ENCODE results near the gene LLGL2. TPM values are rescaled to one million over a fixed set of nuclear protein-coding genes. Genes with fewer than 3 reads are reported as not detected.
A peak's percentile ranks its signal among the peaks of the same experiment; 100 is the strongest.

The LLGL2 gene
- total and polyA plus RNA-seq, 2 donors (not counting 1 experiment from before 2014, with no cell fraction given) = 0.03 to 0.33 TPM

DNA sequence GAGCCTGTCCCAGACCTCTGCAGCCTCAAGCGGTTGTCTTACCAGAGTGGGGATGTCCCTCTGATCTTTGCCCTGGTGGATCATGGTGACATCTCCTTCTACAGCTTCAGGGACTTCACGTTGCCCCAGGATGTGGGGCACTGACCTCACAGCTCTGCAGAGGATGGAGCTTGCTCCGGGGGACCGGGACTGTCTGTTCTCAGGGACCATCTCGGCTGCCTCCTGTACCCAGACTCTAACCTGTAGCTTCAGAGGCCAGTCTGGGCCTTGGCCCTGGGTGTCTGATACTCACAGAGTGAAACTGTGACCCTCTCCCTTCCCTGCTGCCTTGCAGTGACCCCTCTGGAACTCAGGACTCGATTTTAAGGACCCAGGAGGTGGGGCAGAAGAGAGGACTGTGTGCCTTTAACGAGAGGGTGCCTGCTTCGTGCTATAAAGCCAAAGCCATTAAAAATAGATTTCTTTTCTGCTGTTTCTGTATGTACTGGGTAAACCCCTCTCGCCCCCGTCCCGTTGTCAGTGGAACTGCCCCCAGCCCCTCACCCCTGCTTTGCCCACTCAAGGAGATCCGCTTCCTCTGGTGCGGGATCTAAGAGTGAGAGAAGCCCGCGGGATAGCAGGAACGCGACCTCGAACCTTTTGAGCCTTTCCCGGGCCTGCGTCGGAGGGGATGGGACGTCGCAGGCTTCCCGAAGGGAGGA is 1.1 kb upstream of the LLGL2 start:
- H3K9ac ChIP-seq (ENCODE audit: insufficient read depth, low read length) = no peak overlapping the region

DNA sequence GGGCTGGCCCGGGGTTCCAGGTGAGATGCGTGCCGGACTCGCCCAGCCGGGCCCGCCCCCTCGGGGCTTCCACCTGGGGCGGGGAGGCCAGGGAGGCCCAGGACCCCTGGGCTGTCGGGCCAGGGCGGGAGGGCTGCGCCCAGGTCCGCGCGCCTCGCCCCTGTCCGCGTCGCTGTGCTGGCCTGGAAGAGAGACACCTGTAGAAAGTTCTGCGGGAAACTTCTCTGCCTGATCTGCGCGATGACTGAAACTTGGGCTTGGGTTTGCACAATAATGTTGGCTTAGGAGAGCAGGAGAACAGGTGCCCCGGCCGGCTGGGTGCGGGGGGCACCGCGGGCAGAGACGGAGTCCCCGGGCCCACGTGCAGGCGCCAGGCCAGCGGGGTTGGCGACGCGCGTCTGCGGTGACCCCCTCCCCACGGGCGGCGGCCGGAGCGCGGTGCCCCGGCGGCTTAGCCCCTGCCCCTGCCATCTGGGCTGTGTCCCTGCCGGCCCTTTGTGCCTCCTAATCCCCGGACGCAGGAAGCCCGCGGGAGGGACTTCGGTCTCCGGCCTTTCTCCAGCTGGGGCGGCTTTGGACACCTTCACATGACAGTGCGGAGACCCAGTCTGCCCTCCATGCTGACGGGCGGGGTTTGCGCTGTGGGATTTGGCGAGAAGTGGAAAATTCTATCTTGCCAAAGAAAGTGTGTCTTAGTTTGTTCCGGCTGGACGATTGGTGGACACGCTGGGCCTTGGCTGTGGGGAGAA is 483 bp downstream of the LLGL2 start:
- Histone ChIP-seq H2AFZ (ENCODE audit: low read length) (no peak overlapping the region), H3K79me2 (ENCODE audit: control insufficient read depth, insufficient read depth, low read length) (no peaks in the 10 kb centered on the region), H3K9me3 (ENCODE audit: control insufficient read depth, insufficient read depth, low read depth, low read length) (no peaks in the 10 kb centered on the region), H3K4me1 (ENCODE audit: control insufficient read depth, extremely low read depth, insufficient read depth, low read length) (no peaks in the 10 kb centered on the region), H3K27ac (ENCODE audit: insufficient read depth, low read length) (no peak overlapping the region), H3K9ac (ENCODE audit: insufficient read depth, low read length) (no peak overlapping the region), H3K4me3 (replicated peaks in 1 of 4; ENCODE audit: control extremely low read depth in 1 of 4, insufficient read depth in 1 of 4, low read depth in 3 of 4, low read length in 4 of 4) (peak overlapping the region in 1 of 4 experiments; percentile 20), H3K4me2 (ENCODE audit: extremely low read depth, insufficient read depth, low read length) (no peak overlapping the region), H3K36me3 (ENCODE audit: control insufficient read depth, insufficient read depth, low read length) (no peaks in the 10 kb centered on the region), H4K20me1 (ENCODE audit: control insufficient read depth, extremely low read depth, insufficient read depth, low read length) (no peaks in the 10 kb centered on the region), H3K27me3 (ENCODE audit: control insufficient read depth, insufficient read depth, low read length) (peaks cover 11% of the 10 kb centered on the region)
- DNase-seq (ENCODE audit: low read depth in 2 of 2) = no peak
- peak; percentile 90 for TF ChIP-seq EZH2 (IDR thresholded peaks at IDR 0.05; ENCODE audit: low read length, missing control alignments)
- TF ChIP-seq, protein P1, sequence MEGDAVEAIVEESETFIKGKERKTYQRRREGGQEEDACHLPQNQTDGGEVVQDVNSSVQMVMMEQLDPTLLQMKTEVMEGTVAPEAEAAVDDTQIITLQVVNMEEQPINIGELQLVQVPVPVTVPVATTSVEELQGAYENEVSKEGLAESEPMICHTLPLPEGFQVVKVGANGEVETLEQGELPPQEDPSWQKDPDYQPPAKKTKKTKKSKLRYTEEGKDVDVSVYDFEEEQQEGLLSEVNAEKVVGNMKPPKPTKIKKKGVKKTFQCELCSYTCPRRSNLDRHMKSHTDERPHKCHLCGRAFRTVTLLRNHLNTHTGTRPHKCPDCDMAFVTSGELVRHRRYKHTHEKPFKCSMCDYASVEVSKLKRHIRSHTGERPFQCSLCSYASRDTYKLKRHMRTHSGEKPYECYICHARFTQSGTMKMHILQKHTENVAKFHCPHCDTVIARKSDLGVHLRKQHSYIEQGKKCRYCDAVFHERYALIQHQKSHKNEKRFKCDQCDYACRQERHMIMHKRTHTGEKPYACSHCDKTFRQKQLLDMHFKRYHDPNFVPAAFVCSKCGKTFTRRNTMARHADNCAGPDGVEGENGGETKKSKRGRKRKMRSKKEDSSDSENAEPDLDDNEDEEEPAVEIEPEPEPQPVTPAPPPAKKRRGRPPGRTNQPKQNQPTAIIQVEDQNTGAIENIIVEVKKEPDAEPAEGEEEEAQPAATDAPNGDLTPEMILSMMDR (conservative IDR thresholded peaks at IDR 0.05 in 1 of 2, IDR thresholded peaks at IDR 0.05 in 1 of 2; ENCODE audit: low read depth in 1 of 2, low read length in 2 of 2) = no peak

More for the DNA sequence above, 1.1 kb upstream of the LLGL2 start:
- Histone ChIP-seq H3K27me3 (ENCODE audit: control insufficient read depth, insufficient read depth, low read length) (peaks cover 11% of the 10 kb centered on the region), H3K27ac (ENCODE audit: insufficient read depth, low read length) (no peak overlapping the region), H3K4me1 (ENCODE audit: control insufficient read depth, extremely low read depth, insufficient read depth, low read length) (no peaks in the 10 kb centered on the region), H4K20me1 (ENCODE audit: control insufficient read depth, extremely low read depth, insufficient read depth, low read length) (no peaks in the 10 kb centered on the region), H3K4me3 (replicated peaks in 1 of 4; ENCODE audit: control extremely low read depth in 1 of 4, insufficient read depth in 1 of 4, low read depth in 3 of 4, low read length in 4 of 4) (no peak overlapping the region), H3K4me2 (ENCODE audit: extremely low read depth, insufficient read depth, low read length) (peak overlapping the region; percentile 78), H2AFZ (ENCODE audit: low read length) (no peak overlapping the region), H3K79me2 (ENCODE audit: control insufficient read depth, insufficient read depth, low read length) (no peaks in the 10 kb centered on the region), H3K9me3 (ENCODE audit: control insufficient read depth, insufficient read depth, low read depth, low read length) (no peaks in the 10 kb centered on the region), H3K36me3 (ENCODE audit: control insufficient read depth, insufficient read depth, low read length) (no peaks in the 10 kb centered on the region)
- no peak for DNase-seq (ENCODE audit: low read depth in 2 of 2)
- TF ChIP-seq, protein P1 (conservative IDR thresholded peaks at IDR 0.05 in 1 of 2, IDR thresholded peaks at IDR 0.05 in 1 of 2; ENCODE audit: low read depth in 1 of 2, low read length in 2 of 2) = no peak
- no peak for TF ChIP-seq EZH2 (IDR thresholded peaks at IDR 0.05; ENCODE audit: low read length, missing control alignments)

DNA sequence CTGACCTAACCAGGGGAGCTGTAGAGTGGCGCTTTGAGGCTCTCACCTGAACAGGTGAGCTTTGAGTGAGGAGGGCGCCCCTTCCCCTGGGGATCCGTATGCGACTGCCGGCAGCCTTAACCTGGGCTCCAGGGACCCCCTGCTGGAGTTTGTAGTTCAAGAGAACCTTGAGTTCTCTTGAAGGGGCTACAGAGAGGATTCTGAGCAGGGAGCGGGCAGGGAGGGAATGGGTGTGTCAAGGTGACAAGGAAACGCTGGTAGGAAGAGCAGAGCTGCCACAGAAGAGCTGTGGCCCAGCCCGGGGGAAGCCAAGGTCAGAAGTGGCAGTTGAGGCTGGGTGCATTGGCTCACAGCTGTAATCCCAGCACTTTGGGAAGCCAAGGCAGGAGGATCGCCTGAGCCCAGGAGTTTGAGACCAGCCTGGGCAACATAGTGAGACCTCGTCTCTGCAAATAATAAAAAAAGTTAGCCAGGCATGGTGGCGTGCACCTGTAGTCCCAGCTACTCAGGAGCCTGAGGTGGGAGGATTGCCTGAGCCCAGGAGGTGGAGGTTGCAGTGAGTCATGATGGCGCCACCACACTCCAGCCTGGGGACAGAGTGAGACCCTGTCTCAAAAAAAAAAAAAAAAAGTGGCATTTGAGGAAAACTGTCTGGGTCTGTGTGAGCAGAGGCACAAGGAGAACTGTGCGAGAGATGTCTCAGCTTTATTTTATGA is 1.2 kb downstream of the LLGL2 start:
- DNase-seq (ENCODE audit: low read depth in 2 of 2) = no peak
- H3K4me3 ChIP-seq (replicated peaks in 1 of 4; ENCODE audit: control extremely low read depth in 1 of 4, insufficient read depth in 1 of 4, low read depth in 3 of 4, low read length in 4 of 4) = no peak overlapping the region
- no peak overlapping the region for H3K9ac ChIP-seq (ENCODE audit: insufficient read depth, low read length)
- H4K20me1 ChIP-seq (ENCODE audit: control insufficient read depth, extremely low read depth, insufficient read depth, low read length) = no peaks in the 10 kb centered on the region
- H3K79me2 ChIP-seq (ENCODE audit: control insufficient read depth, insufficient read depth, low read length) = no peaks in the 10 kb centered on the region
- TF ChIP-seq EZH2 (IDR thresholded peaks at IDR 0.05; ENCODE audit: low read length, missing control alignments) = peak; percentile 56
- TF ChIP-seq, protein P1 (conservative IDR thresholded peaks at IDR 0.05 in 1 of 2, IDR thresholded peaks at IDR 0.05 in 1 of 2; ENCODE audit: low read depth in 1 of 2, low read length in 2 of 2) = no peak
- no peaks in the 10 kb centered on the region for H3K36me3 ChIP-seq (ENCODE audit: control insufficient read depth, insufficient read depth, low read length)
- H2AFZ ChIP-seq (ENCODE audit: low read length) = no peak overlapping the region
- H3K4me1 ChIP-seq (ENCODE audit: control insufficient read depth, extremely low read depth, insufficient read depth, low read length) = no peaks in the 10 kb centered on the region
- H3K27ac ChIP-seq (ENCODE audit: insufficient read depth, low read length) = no peak overlapping the region
- no peak overlapping the region for H3K4me2 ChIP-seq (ENCODE audit: extremely low read depth, insufficient read depth, low read length)
- no peaks in the 10 kb centered on the region for H3K9me3 ChIP-seq (ENCODE audit: control insufficient read depth, insufficient read depth, low read depth, low read length)
- H3K27me3 ChIP-seq (ENCODE audit: control insufficient read depth, insufficient read depth, low read length) = peaks cover 11% of the 10 kb centered on the region
